Activated CD8-positive, alpha-beta T cell treated with anti-CD3 and anti-CD28 coated beads for 36 hours (primary cell): ENCODE results near the gene ARHGAP35. TPM values are rescaled to one million over a fixed set of nuclear protein-coding genes. Genes with fewer than 3 reads are reported as not detected.

Source experiments
- ATAC-seq: fragments of 200-7000 bp; cut with Tn5 transposase; one replicate; pipeline ENCODE4 v1.10.0; 2021; ENCODE audit warnings: mild to moderate bottlenecking, moderate library complexity
- CTCF ChIA-PET: fragments of 350-600 bp; sonication (Branson Sonifier 250); formaldehyde crosslinking; loops from one replicate; lab custom pipeline; 2021; ENCODE audit warnings: antibody characterized with exemption; lab: Charles Lee
- POLR2A ChIA-PET: fragments of 350-600 bp; sonication (Branson Sonifier 250); formaldehyde crosslinking; loops from one replicate; lab custom pipeline; 2021; ENCODE audit warnings: antibody characterized with exemption; lab: Charles Lee
- DNase-seq: peaks from one replicate; pipeline ENCODE4 v3.0.0-alpha.2; 2020
- H3K27ac Mint-ChIP-seq: one replicate; pipeline ENCODE4 v1.8.0; 2021; ENCODE audit warnings: mild to moderate bottlenecking, mixed read lengths
- H3K27me3 Mint-ChIP-seq: one replicate; pipeline ENCODE4 v1.8.0; 2021; ENCODE audit warnings: mixed read lengths
- H3K36me3 Mint-ChIP-seq: one replicate; pipeline ENCODE4 v1.8.0; 2021; ENCODE audit warnings: low read depth, mixed read lengths
- H3K4me1 Mint-ChIP-seq: one replicate; pipeline ENCODE4 v1.8.0; 2021; ENCODE audit warnings: low read depth, mixed read lengths
- H3K4me3 Mint-ChIP-seq: one replicate; pipeline ENCODE4 v1.8.0; 2021; ENCODE audit warnings: mild to moderate bottlenecking, moderate library complexity, mixed read lengths
- H3K9me3 Mint-ChIP-seq: one replicate; pipeline ENCODE4 v1.8.0; 2021; ENCODE audit warnings: mixed read lengths
- CTCF ChIP-seq: fragments of 200-600 bp; IDR thresholded peaks from one replicate; pipeline ENCODE4 v1.8.0; 2022; ENCODE audit warnings: antibody characterized with exemption, mild to moderate bottlenecking
- intact Hi-C: fragments of 100-400 bp; cut with micrococcal nuclease; formaldehyde crosslinking; loops from one replicate; pipeline ENCODE4 v1.10.0; 2022
- total RNA-seq, 2 experiments: library from RNA; stranded (reverse); gene quantifications; one replicate each; pipeline ENCODE4 v1.2.3, GENCODE V29; 2021

Gene ARHGAP35
- total RNA-seq: 10 to 100 TPM; 15.0 to 16.4 TPM

GRCh38 chr19:46860846-46861690 lies at the start of gene ARHGAP35:
Gene ARHGAP35, plus strand, starts transcription at chr19:46860997. Its CDS starts 57,679 bp downstream, at chr19:46918676.
- DNase-seq (no peak), ATAC-seq (peak; percentile 0)
- Mint-ChIP-seq H3K36me3 (peaks cover 12% of the 10 kb centered on the region), H3K4me1 (peaks cover 25% of the 10 kb centered on the region), H3K27ac (peak within 1 kb of the TSS; percentile 95), H3K4me3 (peak within 1 kb of the TSS; percentile 85), H3K27me3 (no peaks in the 10 kb centered on the region), H3K9me3 (no peaks in the 10 kb centered on the region)
- TF ChIP-seq CTCF: no peak
- CTCF ChIA-PET: interaction anchor here (1.2 to 2.2 kb wide), 4 partner anchors 20 to 386 kb away, joined by 3 to 8 read pairs (median 4); no protein-coding TSS in a partner anchor
- intact Hi-C loops: no loop called here
- POLR2A ChIA-PET: interaction anchor here (0.6 to 2.2 kb wide), 7 partner anchors 16 to 232 kb away, joined by 3 to 9 read pairs (median 3); no protein-coding TSS in a partner anchor

- H3K27ac Mint-ChIP-seq: no peak overlapping the region
- no peak for DNase-seq
- CTCF ChIA-PET: interaction anchor here (2.3 kb wide), 1 partner anchor 27 kb away, joined by 8 read pairs; no protein-coding TSS in a partner anchor
Observed at GRCh38 chr19:46812977-46813838, 47.6 kb upstream of the ARHGAP35 start.

GRCh38 chr19:46813839-46814358 lies 46.9 kb upstream of the ARHGAP35 start:
- POLR2A ChIA-PET: interaction anchor here (0.6 kb wide), 1 partner anchor 1108 kb away, joined by 3 read pairs; no protein-coding TSS in a partner anchor

More at GRCh38 chr19:46812977-46813838, 47.6 kb upstream of the ARHGAP35 start:
- ATAC-seq: no peak
- no peak overlapping the region for H3K4me3 Mint-ChIP-seq
- no peaks in the 10 kb centered on the region for H3K36me3 Mint-ChIP-seq
- intact Hi-C loops: no loop called here
- POLR2A ChIA-PET: interaction anchor here (0.6 kb wide), 1 partner anchor 1108 kb away, joined by 3 read pairs; no protein-coding TSS in a partner anchor
- peaks cover 9% of the 10 kb centered on the region for H3K4me1 Mint-ChIP-seq
- H3K27me3 Mint-ChIP-seq: no peaks in the 10 kb centered on the region
- TF ChIP-seq CTCF: no peak
- no peaks in the 10 kb centered on the region for H3K9me3 Mint-ChIP-seq

More at GRCh38 chr19:46813839-46814358, 46.9 kb upstream of the ARHGAP35 start:
- no peaks in the 10 kb centered on the region for H3K27me3 Mint-ChIP-seq
- CTCF ChIA-PET: interaction anchor here (1.6 to 2.3 kb wide), 2 partner anchors 27 to 60 kb away, joined by 4 to 8 read pairs; no protein-coding TSS in a partner anchor
- DNase-seq: no peak
- H3K4me1 Mint-ChIP-seq: peaks cover 9% of the 10 kb centered on the region
- no peaks in the 10 kb centered on the region for H3K9me3 Mint-ChIP-seq
- no peak overlapping the region for H3K27ac Mint-ChIP-seq
- no peaks in the 10 kb centered on the region for H3K36me3 Mint-ChIP-seq
- no peak overlapping the region for H3K4me3 Mint-ChIP-seq
- no peak for ATAC-seq
- intact Hi-C loops: no loop called here
- no peak for TF ChIP-seq CTCF
